HG02763 (cell line): Measurements from ENCODE around the gene TBXAS1.

Experiments used
- ATAC-seq: cut with Tn5 transposase; IDR thresholded peaks from one replicate; pipeline ENCODE4 v1.9.1; 2021; ENCODE audit warnings: mild to moderate bottlenecking, moderate library complexity; ENCODE audit not compliant: unreplicated experiment

The TBXAS1 gene

DNA sequence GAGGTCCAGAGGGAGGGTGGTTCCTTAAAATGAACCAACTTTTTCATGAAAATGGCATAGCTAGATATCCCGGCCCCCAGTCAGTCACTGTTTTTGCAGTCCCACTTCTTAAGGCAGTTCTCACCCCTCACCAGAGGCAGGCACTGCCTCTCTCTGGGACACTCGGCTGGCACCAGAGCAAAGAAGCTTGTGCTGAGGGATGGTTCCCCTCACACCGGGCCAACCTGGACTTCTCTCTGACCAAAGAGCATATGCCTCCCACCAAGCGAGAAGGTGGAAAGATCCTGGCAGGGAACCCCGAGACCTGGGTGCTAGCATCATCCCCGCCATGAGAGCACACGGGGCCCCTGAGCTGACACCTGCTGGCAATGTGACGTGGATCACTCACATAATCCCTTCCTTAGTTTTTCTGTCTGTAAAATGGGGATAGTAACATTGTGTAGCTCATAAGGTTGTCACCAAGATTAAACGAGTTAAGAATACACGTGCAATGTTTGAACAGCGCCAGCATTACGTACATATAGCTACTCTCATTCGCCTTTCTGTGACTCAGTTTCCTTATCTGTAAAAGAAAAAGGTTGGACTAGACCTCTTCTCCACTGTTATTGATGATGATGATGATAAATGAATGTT is 145.2 kb downstream of the TBXAS1 start:
- ATAC-seq = no peak

- ATAC-seq = no peak
Measured at GRCh38 chr7:139976055-139976837, 147.2 kb downstream of the TBXAS1 start.

DNA sequence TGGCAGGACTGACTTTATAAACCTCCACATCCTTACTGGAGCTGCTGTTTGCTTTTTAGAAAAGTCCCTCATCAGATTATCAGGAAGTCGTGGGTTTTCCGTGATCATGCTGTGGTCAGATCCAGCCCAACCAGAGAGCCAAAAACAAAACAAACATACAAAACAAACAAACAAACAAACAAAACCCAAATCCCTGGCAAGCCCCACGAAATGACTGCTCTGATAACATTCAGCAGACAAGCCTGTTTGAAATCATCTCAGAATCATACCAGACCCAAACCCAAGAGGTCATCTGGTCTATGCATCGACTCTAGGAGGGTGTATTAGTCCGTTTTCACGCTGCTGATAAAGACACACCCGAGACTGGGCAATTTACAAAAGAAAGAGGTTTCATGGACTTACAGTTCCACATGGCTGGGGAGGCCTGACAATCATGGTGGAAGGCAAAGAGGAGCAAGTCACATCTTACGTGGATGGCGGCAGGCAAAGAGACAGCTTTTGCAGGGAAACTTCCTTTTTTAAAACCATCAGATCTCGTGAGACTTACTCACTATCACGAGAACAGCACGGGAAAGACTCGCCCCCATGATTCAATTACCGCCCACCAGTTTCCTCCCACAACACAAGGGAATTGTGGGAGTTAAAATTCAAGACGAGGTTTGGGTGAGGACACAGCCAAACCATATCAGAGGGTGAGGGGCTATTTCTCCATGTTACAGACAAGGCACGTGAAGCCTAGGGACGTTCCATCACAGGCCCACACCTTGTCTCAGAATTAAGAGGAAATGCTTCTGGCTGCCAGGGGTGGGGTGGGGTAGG is 148.0 kb downstream of the TBXAS1 start:
- no peak for ATAC-seq

- ATAC-seq = no peak
Measured at GRCh38 chr7:139981511-139981895, 152.4 kb downstream of the TBXAS1 start.

GRCh38 chr7:139982927-139983920 is 154.2 kb downstream of the TBXAS1 start:
- ATAC-seq = no peak

DNA sequence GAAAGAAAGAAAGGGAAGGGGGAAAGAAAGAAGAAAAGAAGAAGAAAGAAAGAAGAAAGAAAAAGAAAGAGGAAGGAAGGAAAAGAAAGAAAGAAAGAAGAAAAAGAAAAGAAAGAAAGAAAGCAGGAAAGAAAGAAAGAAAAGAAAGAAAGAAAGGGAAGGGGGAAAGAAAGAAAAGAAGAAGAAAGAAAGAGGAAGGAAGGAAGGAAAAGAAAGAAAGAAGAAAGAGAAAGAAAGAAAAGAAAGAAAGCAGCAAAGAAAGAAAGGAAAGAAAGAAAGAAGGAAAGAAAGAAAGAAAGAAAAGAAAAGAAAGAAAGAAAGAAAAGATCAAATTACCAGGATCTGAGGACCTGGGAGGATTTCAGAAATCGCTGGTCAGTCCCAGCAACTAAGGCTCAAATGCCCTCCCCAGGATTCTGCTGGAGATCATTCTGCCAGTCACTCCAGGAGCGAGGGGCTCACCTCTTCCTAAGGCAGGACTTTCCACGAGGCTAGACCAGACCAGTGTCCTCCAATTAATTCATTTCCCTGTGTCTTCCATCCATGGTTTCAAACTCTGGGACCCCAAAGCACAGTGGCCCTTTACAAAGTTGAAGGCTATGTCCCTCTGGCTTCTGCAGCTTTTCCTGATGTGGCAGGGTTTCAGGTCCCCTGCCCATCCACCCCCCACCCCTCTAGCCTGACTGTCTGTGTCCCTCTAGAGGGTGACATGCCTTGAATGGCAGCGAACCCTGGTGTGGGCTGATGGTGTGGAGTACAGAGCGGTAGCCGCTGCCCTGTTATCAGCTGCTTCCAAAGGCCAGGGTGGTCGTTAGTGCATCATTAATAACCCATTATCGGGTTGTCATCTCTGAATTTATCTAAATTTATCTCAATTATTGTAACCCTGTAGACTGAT is 155.8 kb downstream of the TBXAS1 start:
- no peak for ATAC-seq

DNA sequence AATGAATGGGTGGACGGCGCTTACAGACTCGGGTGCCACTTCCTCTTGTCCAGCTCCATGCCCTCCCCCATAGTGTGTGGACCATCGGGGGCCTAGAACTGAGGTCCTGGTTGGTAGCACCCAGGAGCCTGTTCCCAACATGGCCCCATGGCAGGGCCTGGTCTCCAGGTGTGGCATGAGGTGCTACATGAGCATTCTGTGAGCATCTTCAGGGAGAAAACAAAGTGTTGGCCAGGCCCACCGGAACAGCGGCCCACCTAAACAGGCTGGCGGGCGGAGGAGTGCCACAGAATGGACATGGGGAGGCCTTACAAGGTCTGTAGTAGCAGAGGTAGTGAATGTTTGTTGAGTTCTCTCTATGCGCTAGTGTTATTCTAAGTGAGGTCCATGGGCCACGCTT is 156.7 kb downstream of the TBXAS1 start:
- ATAC-seq = no peak

DNA sequence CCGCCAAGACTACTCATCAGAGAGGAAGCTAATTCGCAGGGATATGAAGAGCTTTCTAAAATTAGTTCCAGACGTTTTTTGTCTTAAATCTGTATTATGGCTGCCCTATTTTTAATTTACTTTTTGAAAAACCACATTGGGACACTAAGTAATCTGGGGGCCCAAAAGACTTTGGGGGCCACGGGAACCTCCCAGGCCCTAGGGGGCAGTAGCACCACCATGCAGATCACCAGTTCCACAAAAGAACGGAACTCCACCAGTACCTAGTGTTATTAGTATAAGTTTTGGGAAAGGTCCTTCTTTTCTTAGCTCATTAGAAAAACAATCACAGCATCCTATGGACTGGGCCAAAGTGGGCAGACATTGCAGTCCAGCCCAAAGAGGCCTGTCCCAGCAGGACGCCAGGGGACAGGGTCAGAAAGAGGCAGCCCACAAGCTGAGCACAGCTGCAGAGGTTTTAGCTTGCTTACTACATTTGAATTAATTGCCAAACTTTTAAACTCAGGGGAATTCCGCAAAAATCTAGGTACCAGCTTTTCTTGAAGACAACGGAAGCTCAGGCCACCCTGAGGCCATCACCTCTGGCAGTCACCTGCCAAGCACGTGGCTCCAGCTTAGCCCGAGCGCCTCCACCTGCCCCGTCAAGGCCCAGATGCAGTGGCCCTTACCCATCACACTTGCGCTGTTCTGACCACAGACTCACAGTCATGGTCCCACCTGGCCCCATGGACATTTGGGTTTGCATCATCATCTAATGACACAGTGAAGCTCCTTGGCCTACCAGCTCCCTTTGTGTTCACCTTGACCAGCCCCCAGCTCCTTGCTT is 158.8 kb downstream of the TBXAS1 start:
- no peak for ATAC-seq

GRCh38 chr7:139989366-139990141 is 160.5 kb downstream of the TBXAS1 start:
- ATAC-seq = no peak

- ATAC-seq = no peak
Measured at GRCh38 chr7:139990142-139990535, 161.1 kb downstream of the TBXAS1 start.

DNA sequence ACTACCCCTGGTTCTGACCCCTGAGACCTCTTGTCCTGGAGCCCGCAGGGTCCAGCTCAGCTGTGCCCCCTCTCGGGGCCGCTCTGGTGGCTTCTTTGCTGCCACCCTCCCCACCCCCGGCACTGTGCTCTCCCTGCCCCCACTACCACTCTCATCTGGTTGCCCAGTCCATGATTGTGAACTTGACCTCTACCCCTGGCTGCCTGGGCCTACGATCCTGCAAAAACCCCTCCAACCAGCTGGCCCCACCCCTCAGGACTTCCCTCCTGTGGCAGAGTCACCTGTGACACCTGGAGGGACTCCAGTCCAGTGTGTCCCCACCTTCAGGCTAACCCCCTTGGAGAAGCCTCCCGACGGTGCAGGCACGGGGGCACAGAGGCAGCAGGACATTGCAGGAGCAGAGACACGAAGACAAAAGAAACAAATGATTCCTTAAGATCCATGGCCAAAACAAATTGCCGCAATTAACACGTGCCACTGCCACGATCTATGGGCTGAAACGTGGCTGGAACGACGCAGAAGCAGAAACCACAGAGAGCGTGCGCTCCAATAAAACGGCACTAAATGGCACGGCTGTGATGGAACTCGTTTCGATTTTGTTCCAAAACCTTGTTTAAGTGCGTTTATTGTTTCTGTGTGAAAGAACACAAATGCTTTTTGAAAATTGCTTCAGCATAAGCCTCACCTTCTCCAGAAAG is 161.7 kb downstream of the TBXAS1 start:
- no peak for ATAC-seq

DNA sequence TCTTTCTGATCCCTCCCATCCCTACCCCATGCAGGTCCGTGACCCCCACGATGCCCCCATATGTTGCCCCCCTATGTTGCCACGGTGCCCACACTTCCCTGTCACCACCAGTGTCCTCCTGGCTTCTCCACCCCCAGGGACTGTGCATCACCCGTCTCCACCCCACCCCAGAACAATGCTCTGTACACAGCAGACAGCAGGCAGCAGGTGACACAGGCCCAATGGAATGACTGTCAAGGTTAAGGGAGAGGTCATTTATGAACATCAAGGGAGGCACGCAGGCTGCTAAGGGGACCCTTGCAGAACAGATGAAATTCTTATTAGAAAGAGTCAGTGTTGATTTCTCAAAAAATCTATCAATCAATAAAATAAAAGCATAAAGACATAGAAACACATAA is 162.2 kb downstream of the TBXAS1 start:
- ATAC-seq = no peak

- no peak for ATAC-seq
Measured at GRCh38 chr7:139991911-139992310, 162.8 kb downstream of the TBXAS1 start.

- ATAC-seq = no peak
Measured at GRCh38 chr7:139992353-139993044, 163.4 kb downstream of the TBXAS1 start.

GRCh38 chr7:139993169-139993568 is 164.1 kb downstream of the TBXAS1 start:
- no peak for ATAC-seq

- ATAC-seq = no peak
Measured at GRCh38 chr7:139993592-139993991, 164.5 kb downstream of the TBXAS1 start.

DNA sequence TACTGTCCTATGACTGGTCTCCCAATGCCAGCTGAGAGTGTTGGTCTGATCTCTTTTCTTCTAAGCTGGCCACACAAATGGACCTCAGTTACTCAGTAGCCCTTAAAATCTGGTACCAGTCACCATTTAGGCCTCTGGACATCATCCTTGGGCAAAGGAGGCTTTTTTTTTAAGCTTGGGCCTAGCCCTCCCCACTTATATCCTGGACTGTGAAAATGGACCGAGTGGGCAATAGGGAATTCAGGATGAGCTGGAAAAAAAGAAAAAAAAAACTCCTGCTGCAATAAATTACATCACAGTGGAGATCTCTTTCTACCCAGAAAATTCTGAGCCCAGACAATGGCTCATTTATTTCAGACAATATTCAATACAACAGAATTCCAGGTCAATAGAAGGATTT is 165.3 kb downstream of the TBXAS1 start:
- ATAC-seq = no peak
